ENCODE measurements around the gene ZMIZ1.

DNA sequence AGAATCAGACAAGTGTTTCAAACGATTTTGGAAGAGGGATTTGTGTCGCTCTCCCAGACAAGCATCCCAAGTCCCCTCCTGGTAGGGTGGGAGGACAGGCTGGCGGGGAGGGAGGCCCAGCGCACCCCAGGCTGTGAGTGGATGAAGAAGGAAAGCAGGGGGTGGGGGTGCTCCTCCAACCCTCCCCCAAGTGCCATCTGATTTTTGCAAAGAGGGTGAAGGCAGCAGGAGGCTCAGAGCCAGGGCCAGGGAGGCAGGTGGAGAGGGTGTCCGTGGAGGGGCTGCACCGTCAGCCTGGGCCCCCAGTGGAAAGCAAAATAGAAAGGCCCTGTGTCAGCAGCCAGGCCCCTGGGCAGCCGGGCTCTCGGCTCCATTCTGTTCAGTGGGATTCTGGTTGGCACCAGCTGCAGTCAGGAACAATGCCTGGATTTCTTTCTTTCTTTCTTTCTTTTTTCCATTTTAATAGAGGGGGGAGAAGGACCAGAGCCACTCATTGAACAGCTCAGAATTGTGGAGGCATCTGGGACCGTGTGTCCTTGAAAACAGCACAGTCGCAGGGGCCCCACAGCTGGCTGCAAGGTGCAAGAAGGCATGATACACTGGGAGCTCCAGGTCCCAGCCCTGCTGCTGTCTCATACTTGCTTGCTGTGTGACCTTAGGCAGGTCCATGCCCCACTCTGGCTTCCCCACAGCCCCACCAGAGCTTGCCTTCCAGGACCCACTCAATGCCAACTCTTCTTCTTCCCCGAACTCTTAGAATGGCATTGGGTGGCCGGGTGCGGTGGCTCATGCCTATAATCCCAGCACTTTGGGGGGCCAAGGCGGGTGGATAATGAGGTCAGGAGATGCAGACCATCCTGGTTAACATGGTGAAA lies 7.1 kb upstream of the ZMIZ1 start:
- TF ChIP-seq JUNB (IDR thresholded peaks at IDR 0.05) (no peak), RCOR1 (IDR thresholded peaks at IDR 0.05; ENCODE audit: low read depth, low read length) (no peak), KDM1A (IDR thresholded peaks at IDR 0.05; ENCODE audit: low read depth) (no peak), SMC3 (IDR thresholded peaks at IDR 0.05) (no peak), ESRRA (IDR thresholded peaks at IDR 0.05; ENCODE audit: borderline replicate concordance, low read length) (no peak), POLR2A (IDR thresholded peaks at IDR 0.05; ENCODE audit: low read length) (no peak), EP300 (IDR thresholded peaks at IDR 0.05) (no peak), CHD4 (IDR thresholded peaks at IDR 0.05; ENCODE audit: borderline replicate concordance) (no peak), CHD2 (IDR thresholded peaks at IDR 0.05; ENCODE audit: low read length, partially characterized antibody) (no peak), CBX8 (IDR thresholded peaks at IDR 0.05) (no peak)
- TF ChIP-seq, protein P1, sequence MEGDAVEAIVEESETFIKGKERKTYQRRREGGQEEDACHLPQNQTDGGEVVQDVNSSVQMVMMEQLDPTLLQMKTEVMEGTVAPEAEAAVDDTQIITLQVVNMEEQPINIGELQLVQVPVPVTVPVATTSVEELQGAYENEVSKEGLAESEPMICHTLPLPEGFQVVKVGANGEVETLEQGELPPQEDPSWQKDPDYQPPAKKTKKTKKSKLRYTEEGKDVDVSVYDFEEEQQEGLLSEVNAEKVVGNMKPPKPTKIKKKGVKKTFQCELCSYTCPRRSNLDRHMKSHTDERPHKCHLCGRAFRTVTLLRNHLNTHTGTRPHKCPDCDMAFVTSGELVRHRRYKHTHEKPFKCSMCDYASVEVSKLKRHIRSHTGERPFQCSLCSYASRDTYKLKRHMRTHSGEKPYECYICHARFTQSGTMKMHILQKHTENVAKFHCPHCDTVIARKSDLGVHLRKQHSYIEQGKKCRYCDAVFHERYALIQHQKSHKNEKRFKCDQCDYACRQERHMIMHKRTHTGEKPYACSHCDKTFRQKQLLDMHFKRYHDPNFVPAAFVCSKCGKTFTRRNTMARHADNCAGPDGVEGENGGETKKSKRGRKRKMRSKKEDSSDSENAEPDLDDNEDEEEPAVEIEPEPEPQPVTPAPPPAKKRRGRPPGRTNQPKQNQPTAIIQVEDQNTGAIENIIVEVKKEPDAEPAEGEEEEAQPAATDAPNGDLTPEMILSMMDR (IDR thresholded peaks at IDR 0.05), result no peak
- TF ChIP-seq, protein P2, sequence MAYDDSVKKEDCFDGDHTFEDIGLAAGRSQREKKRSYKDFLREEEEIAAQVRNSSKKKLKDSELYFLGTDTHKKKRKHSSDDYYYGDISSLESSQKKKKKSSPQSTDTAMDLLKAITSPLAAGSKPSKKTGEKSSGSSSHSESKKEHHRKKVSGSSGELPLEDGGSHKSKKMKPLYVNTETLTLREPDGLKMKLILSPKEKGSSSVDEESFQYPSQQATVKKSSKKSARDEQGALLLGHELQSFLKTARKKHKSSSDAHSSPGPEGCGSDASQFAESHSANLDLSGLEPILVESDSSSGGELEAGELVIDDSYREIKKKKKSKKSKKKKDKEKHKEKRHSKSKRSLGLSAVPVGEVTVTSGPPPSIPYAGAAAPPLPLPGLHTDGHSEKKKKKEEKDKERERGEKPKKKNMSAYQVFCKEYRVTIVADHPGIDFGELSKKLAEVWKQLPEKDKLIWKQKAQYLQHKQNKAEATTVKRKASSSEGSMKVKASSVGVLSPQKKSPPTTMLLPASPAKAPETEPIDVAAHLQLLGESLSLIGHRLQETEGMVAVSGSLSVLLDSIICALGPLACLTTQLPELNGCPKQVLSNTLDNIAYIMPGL (CRISPR knock-in tag; IDR thresholded peaks at IDR 0.05; ENCODE audit: borderline replicate concordance), result no peak
- TF ChIP-seq, protein P3, sequence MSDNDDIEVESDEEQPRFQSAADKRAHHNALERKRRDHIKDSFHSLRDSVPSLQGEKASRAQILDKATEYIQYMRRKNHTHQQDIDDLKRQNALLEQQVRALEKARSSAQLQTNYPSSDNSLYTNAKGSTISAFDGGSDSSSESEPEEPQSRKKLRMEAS (IDR thresholded peaks at IDR 0.05), result no peak
